WTC11 (cell line): ENCODE measurements around the gene LCT. TPM values are rescaled to one million over a fixed set of nuclear protein-coding genes. Genes with fewer than 3 reads are reported as not detected.

Source experiments
- ATF3 ChIP-seq: sonication (generic); formaldehyde crosslinking; conservative IDR thresholded peaks from 2 replicates; pipeline ENCODE4 v1.8.1; 2022; ENCODE audit warnings: mild to moderate bottlenecking, missing genetic modification reagents
- CREM ChIP-seq: sonication (generic); formaldehyde crosslinking; IDR thresholded peaks from 2 replicates; pipeline ENCODE4 v1.8.1; 2022; ENCODE audit warnings: mild to moderate bottlenecking, missing genetic modification reagents, moderate library complexity
- CTCF ChIP-seq: fragments of 200-600 bp; IDR thresholded peaks from 2 replicates; pipeline ENCODE4 v1.8.0; 2022; ENCODE audit warnings: antibody characterized with exemption
- E2F4 ChIP-seq: sonication (generic); formaldehyde crosslinking; IDR thresholded peaks from 2 replicates; pipeline ENCODE4 v1.8.1; 2022; ENCODE audit warnings: low read depth, mild to moderate bottlenecking, moderate library complexity, missing genetic modification reagents, borderline replicate concordance
- E2F5 ChIP-seq: sonication (generic); formaldehyde crosslinking; IDR thresholded peaks from 2 replicates; pipeline ENCODE4 v1.8.1; 2022; ENCODE audit warnings: mild to moderate bottlenecking, moderate library complexity, missing genetic modification reagents
- ERG ChIP-seq: fragments of 250-450 bp; sonication (Bioruptor Pico); IDR thresholded peaks from 2 replicates; pipeline ENCODE4 v1.8.0; 2021; ENCODE audit warnings: mild to moderate bottlenecking
- ESRRA ChIP-seq: sonication (generic); formaldehyde crosslinking; IDR thresholded peaks from 2 replicates; pipeline ENCODE4 v1.8.1; 2022; ENCODE audit warnings: mild to moderate bottlenecking, missing genetic modification reagents, borderline replicate concordance
- FOXJ3 ChIP-seq: sonication (generic); formaldehyde crosslinking; IDR thresholded peaks from 2 replicates; pipeline ENCODE4 v1.9.0; 2021; ENCODE audit warnings: missing genetic modification reagents, mild to moderate bottlenecking, borderline replicate concordance
- FOXP1 ChIP-seq: sonication (generic); formaldehyde crosslinking; IDR thresholded peaks from 2 replicates; pipeline ENCODE4 v1.8.0; 2022; ENCODE audit warnings: missing genetic modification reagents, mild to moderate bottlenecking, moderate library complexity, borderline replicate concordance
- GRHL2 ChIP-seq: fragments of 250-450 bp; sonication (Bioruptor Pico); IDR thresholded peaks from 2 replicates; pipeline ENCODE4 v1.8.0; 2022; ENCODE audit warnings: mild to moderate bottlenecking, moderate library complexity; ENCODE audit not compliant: insufficient replicate concordance, severe bottlenecking
- GTF2I ChIP-seq: fragments of 250-450 bp; sonication (Bioruptor Pico); conservative IDR thresholded peaks from 2 replicates; pipeline ENCODE4 v1.4.0; 2021; ENCODE audit warnings: mild to moderate bottlenecking
- IRF1 ChIP-seq: sonication (generic); formaldehyde crosslinking; IDR thresholded peaks from 2 replicates; pipeline ENCODE4 v1.8.0; 2023; ENCODE audit warnings: missing genetic modification reagents
- IRF2 ChIP-seq: sonication (generic); formaldehyde crosslinking; IDR thresholded peaks from 2 replicates; pipeline ENCODE4 v1.8.0; 2022; ENCODE audit warnings: low read depth, missing genetic modification reagents, borderline replicate concordance
- MYBL2 ChIP-seq: sonication (generic); formaldehyde crosslinking; IDR thresholded peaks from 2 replicates; pipeline ENCODE4 v1.8.1; 2023; ENCODE audit warnings: mild to moderate bottlenecking, moderate library complexity, missing genetic modification reagents
- PREB ChIP-seq: sonication (generic); formaldehyde crosslinking; IDR thresholded peaks from 2 replicates; pipeline ENCODE4 v1.8.1; 2022; ENCODE audit warnings: mild to moderate bottlenecking, missing genetic modification reagents, moderate library complexity, borderline replicate concordance
- PRRX2 ChIP-seq: fragments of 250-450 bp; sonication (Bioruptor Pico); IDR thresholded peaks from 2 replicates; pipeline ENCODE4 v1.8.0; 2021; ENCODE audit warnings: mild to moderate bottlenecking
- RORB ChIP-seq: fragments of 250-450 bp; sonication (Bioruptor Pico); IDR thresholded peaks from 2 replicates; pipeline ENCODE4 v1.9.0; 2021; ENCODE audit warnings: mild to moderate bottlenecking
- STAT6 ChIP-seq: sonication (generic); formaldehyde crosslinking; conservative IDR thresholded peaks from 2 replicates; pipeline ENCODE4 v1.8.1; 2023; ENCODE audit warnings: mild to moderate bottlenecking, low read depth, missing genetic modification reagents, moderate library complexity
- TCF7 ChIP-seq: sonication (generic); formaldehyde crosslinking; IDR thresholded peaks from 2 replicates; pipeline ENCODE4 v1.8.0; 2022; ENCODE audit warnings: mild to moderate bottlenecking, low read depth, missing genetic modification reagents, moderate library complexity
- ZBTB21 ChIP-seq: sonication (generic); formaldehyde crosslinking; IDR thresholded peaks from 2 replicates; pipeline ENCODE4 v1.8.1; 2023; ENCODE audit warnings: mild to moderate bottlenecking, missing genetic modification reagents, borderline replicate concordance
- ZNF121 ChIP-seq: sonication (generic); formaldehyde crosslinking; IDR thresholded peaks from 2 replicates; pipeline ENCODE4 v1.8.0; 2023; ENCODE audit warnings: missing genetic modification reagents
- ZNF396 ChIP-seq: fragments of 250-450 bp; sonication (Bioruptor Pico); IDR thresholded peaks from 2 replicates; pipeline ENCODE4 v1.8.0; 2021; ENCODE audit warnings: mild to moderate bottlenecking, moderate library complexity, borderline replicate concordance
- ZNF425 ChIP-seq: fragments of 250-450 bp; sonication (Bioruptor Pico); conservative IDR thresholded peaks from 2 replicates; pipeline ENCODE4 v1.9.0; 2021; ENCODE audit warnings: mild to moderate bottlenecking
- total RNA-seq: library from RNA; stranded (reverse); gene quantifications from 3 replicates; pipeline ENCODE4 v1.2.3, GENCODE V29; 2021

Gene LCT
- total RNA-seq, 1 experiment from 2014 or later: 0.02 TPM

GRCh38 chr2:135876066-135876711 lies 39.2 kb upstream of the LCT start, which contains the start of gene MCM6 (continued):
- TF ChIP-seq ERG (CRISPR knock-in tag) (no peak), MYBL2 (CRISPR knock-in tag) (peak; percentile 93), PREB (0 out of 2 replicates have a peak, but pooled peaks have one; percentile 79), E2F5 (CRISPR knock-in tag) (peak; percentile 100), ZNF121 (no peak), ATF3 (CRISPR knock-in tag) (no peak), FOXJ3 (CRISPR knock-in tag) (no peak), ZNF425 (CRISPR knock-in tag) (no peak), GTF2I (CRISPR knock-in tag) (no peak), PRRX2 (CRISPR knock-in tag) (no peak), ESRRA (peak; percentile 86), ZNF396 (CRISPR knock-in tag) (no peak), RORB (CRISPR knock-in tag) (no peak), E2F4 (peak; percentile 83; the same call in 1 of the 2 replicates), FOXP1 (CRISPR knock-in tag) (peak; percentile 99), TCF7 (no peak; the same call in 1 of the 2 replicates), STAT6 (CRISPR knock-in tag) (no peak; the same call in 1 of the 2 replicates), IRF2 (no peak), CREM (CRISPR knock-in tag) (peak; percentile 94), CTCF (no peak), ZBTB21 (CRISPR knock-in tag) (peak; percentile 87; the same call in 1 of the 2 replicates), GRHL2 (CRISPR knock-in tag) (no peak), IRF1 (CRISPR knock-in tag) (peak; percentile 87)
